ENCODE measurements around the gene SLC38A5. TPM values are rescaled to one million over a fixed set of nuclear protein-coding genes. Genes with fewer than 3 reads are reported as not detected.

The SLC38A5 gene
- polyA plus RNA-seq, 1 donor (not counting 4 experiments of a cell fraction or from before 2014, with no cell fraction given) = 199 TPM

GRCh38 chrX:48492293-48492910 lies 22.3 kb upstream of the SLC38A5 start:
- DNase-seq (ENCODE audit: low read depth, low spot score) = no peak
- Histone ChIP-seq H2AFZ (ENCODE audit: control insufficient read depth, low read length) (no peak overlapping the region), H3K9me3 (ENCODE audit: control insufficient read depth, low read depth, low read length) (peaks cover 3% of the 10 kb centered on the region), H3K9me1 (ENCODE audit: control insufficient read depth, extremely low read depth, insufficient read depth, low read length) (no peaks in the 10 kb centered on the region), H3K27ac (ENCODE audit: control insufficient read depth, insufficient read depth, low read length) (peak overlapping the region; percentile 62), H3K27me3 (ENCODE audit: control insufficient read depth, extremely low read depth, insufficient read depth, low read length) (no peaks in the 10 kb centered on the region), H3K36me3 (ENCODE audit: control insufficient read depth in 2 of 2, extremely low read depth in 1 of 2, insufficient read depth in 2 of 2, low read length in 2 of 2) (no peaks in the 10 kb centered on the region), H3K9ac (ENCODE audit: control insufficient read depth, extremely low read depth, insufficient read depth, low read length) (peak overlapping the region; percentile 32), H3K4me3 (ENCODE audit: control insufficient read depth in 2 of 3, extremely low read depth in 1 of 3, insufficient read depth in 2 of 3, low read depth in 1 of 3, low read length in 3 of 3) (no peak overlapping the region), H4K20me1 (ENCODE audit: control insufficient read depth, extremely low read depth, insufficient read depth, low read length) (no peaks in the 10 kb centered on the region), H3K4me1 (ENCODE audit: control insufficient read depth, extremely low read depth, insufficient read depth, low read length) (peaks cover 35% of the 10 kb centered on the region), H3K4me2 (ENCODE audit: control insufficient read depth, extremely low read depth, insufficient read depth, low read depth, low read length) (peak overlapping the region; percentile 50), H3K79me2 (ENCODE audit: control insufficient read depth, insufficient read depth, low read length) (no peaks in the 10 kb centered on the region)
- no peak for TF ChIP-seq CTCF (optimal IDR thresholded peaks at IDR 0.05 in 1 of 3, IDR thresholded peaks at IDR 0.05 in 1 of 3, conservative IDR thresholded peaks at IDR 0.05 in 1 of 3; ENCODE audit: extremely low read depth in 1 of 3, insufficient read depth in 2 of 3, low read length in 3 of 3)
- no peak for TF ChIP-seq EZH2 (IDR thresholded peaks at IDR 0.05; ENCODE audit: low read length)
- dilution Hi-C loops (cut with MboI; ENCODE audit: extremely low pct_ligation_motif_present, low sequenced_read_pairs) = no loop called here
- no peak for FAIRE-seq

GRCh38 chrX:48491809-48492208 lies 21.7 kb upstream of the SLC38A5 start:
- dilution Hi-C loops (cut with MboI; ENCODE audit: extremely low pct_ligation_motif_present, low sequenced_read_pairs) = no loop called here
- H3K79me2 ChIP-seq (ENCODE audit: control insufficient read depth, insufficient read depth, low read length) = no peaks in the 10 kb centered on the region
- peak overlapping the region; percentile 62 for H3K27ac ChIP-seq (ENCODE audit: control insufficient read depth, insufficient read depth, low read length)
- no peak overlapping the region for H3K4me3 ChIP-seq (ENCODE audit: control insufficient read depth in 2 of 3, extremely low read depth in 1 of 3, insufficient read depth in 2 of 3, low read depth in 1 of 3, low read length in 3 of 3)
- TF ChIP-seq CTCF (optimal IDR thresholded peaks at IDR 0.05 in 1 of 3, IDR thresholded peaks at IDR 0.05 in 1 of 3, conservative IDR thresholded peaks at IDR 0.05 in 1 of 3; ENCODE audit: extremely low read depth in 1 of 3, insufficient read depth in 2 of 3, low read length in 3 of 3) (no peak), EZH2 (IDR thresholded peaks at IDR 0.05; ENCODE audit: low read length) (no peak)
- FAIRE-seq = no peak
- no peak for DNase-seq (ENCODE audit: low read depth, low spot score)
- no peaks in the 10 kb centered on the region for H3K9me1 ChIP-seq (ENCODE audit: control insufficient read depth, extremely low read depth, insufficient read depth, low read length)
- H3K27me3 ChIP-seq (ENCODE audit: control insufficient read depth, extremely low read depth, insufficient read depth, low read length) = no peaks in the 10 kb centered on the region
- no peaks in the 10 kb centered on the region for H3K36me3 ChIP-seq (ENCODE audit: control insufficient read depth in 2 of 2, extremely low read depth in 1 of 2, insufficient read depth in 2 of 2, low read length in 2 of 2)
- peak overlapping the region; percentile 32 for H3K9ac ChIP-seq (ENCODE audit: control insufficient read depth, extremely low read depth, insufficient read depth, low read length)
- peaks cover 37% of the 10 kb centered on the region for H3K4me1 ChIP-seq (ENCODE audit: control insufficient read depth, extremely low read depth, insufficient read depth, low read length)
- H3K4me2 ChIP-seq (ENCODE audit: control insufficient read depth, extremely low read depth, insufficient read depth, low read depth, low read length) = peak overlapping the region; percentile 50
- no peak overlapping the region for H2AFZ ChIP-seq (ENCODE audit: control insufficient read depth, low read length)
- H3K9me3 ChIP-seq (ENCODE audit: control insufficient read depth, low read depth, low read length) = peaks cover 3% of the 10 kb centered on the region
- no peaks in the 10 kb centered on the region for H4K20me1 ChIP-seq (ENCODE audit: control insufficient read depth, extremely low read depth, insufficient read depth, low read length)

All from keratinocyte (primary cell).